Thyroid gland (tissue), 4 donors: ENCODE data around the gene NAA15.

Experiments
- CTCF ChIP-seq, 6 experiments: fragments of 200-600 bp in 3 of 6; fragments of 450-650 bp in 3 of 6; sonication (generic) in 3 of 6; IDR thresholded peaks; one replicate each; pipeline ENCODE4 v1.5.1; 2016 to 2019; ENCODE audit warnings: antibody characterized with exemption in 6 of 6, mild to moderate bottlenecking in 2 of 6, inconsistent platforms in 1 of 6, moderate library complexity in 1 of 6
- POLR2A ChIP-seq, 2 donors: fragments of 450-650 bp; IDR thresholded peaks; one replicate each; pipeline ENCODE4 v1.6.1; 2017; ENCODE audit warnings: antibody characterized with exemption in 2 of 2, mild to moderate bottlenecking in 2 of 2, moderate library complexity in 1 of 2

- TF ChIP-seq POLR2A (IDR thresholded peaks at IDR 0.05), result no peak
- no peak for TF ChIP-seq CTCF (IDR thresholded peaks at IDR 0.05)
Observed at GRCh38 chr4:139374251-139374650, 72.9 kb downstream of the NAA15 start.
